Measurements from ENCODE around the gene MIS12.
A peak's percentile ranks its signal among the peaks of the same experiment; 100 is the strongest.

MIS12 gene

GRCh38 chr17:5486206-5487124 lies at the start of gene MIS12:
MIS12 (plus strand) TSS chr17:5486566; CDS start chr17:5488863, 2,297 bp downstream.
- ATAC-seq = peak; percentile 97

GRCh38 chr17:5437721-5438317 lies 48.5 kb upstream of the MIS12 start:
- DNase-seq (no peak), ATAC-seq (no peak)

More at GRCh38 chr17:5486206-5487124, at the start of gene MIS12:
- peak; percentile 97 for DNase-seq

GRCh38 chr17:5438716-5439445 lies 47.5 kb upstream of the MIS12 start, which contains the start of gene C1QBP:
C1QBP (minus strand) TSS chr17:5439155; CDS start chr17:5439073, 82 bp downstream.
- ATAC-seq = peak; percentile 95
- peak; percentile 95 for DNase-seq

GRCh38 chr17:5439446-5439764 lies 47.0 kb upstream of the MIS12 start:
- ATAC-seq = no peak
- no peak for DNase-seq

- DNase-seq = no peak
- ATAC-seq = no peak
Measured at GRCh38 chr17:5443728-5444127, 42.6 kb upstream of the MIS12 start.

GRCh38 chr17:5444209-5444608 lies 42.2 kb upstream of the MIS12 start:
- DNase-seq = no peak
- no peak for ATAC-seq

- ATAC-seq (no peak), DNase-seq (no peak)
Measured at GRCh38 chr17:5446786-5447185, 39.6 kb upstream of the MIS12 start.

- no peak for ATAC-seq
- no peak for DNase-seq
Measured at GRCh38 chr17:5464717-5465507, 21.5 kb upstream of the MIS12 start.

GRCh38 chr17:5466295-5466694 lies 20.1 kb upstream of the MIS12 start:
- DNase-seq (no peak), ATAC-seq (no peak)

- DNase-seq (no peak), ATAC-seq (no peak)
Measured at GRCh38 chr17:5467416-5467815, 18.9 kb upstream of the MIS12 start.

GRCh38 chr17:5468075-5468473 lies 18.3 kb upstream of the MIS12 start:
- peak; percentile 20 for DNase-seq
- ATAC-seq = no peak

GRCh38 chr17:5472511-5472910 lies 13.9 kb upstream of the MIS12 start:
- ATAC-seq = no peak
- no peak for DNase-seq

GRCh38 chr17:5473906-5474305 lies 12.5 kb upstream of the MIS12 start:
- ATAC-seq = no peak

GRCh38 chr17:5478992-5479391 lies 7.4 kb upstream of the MIS12 start:
- DNase-seq (no peak), ATAC-seq (no peak)

More at GRCh38 chr17:5473906-5474305, 12.5 kb upstream of the MIS12 start:
- DNase-seq = no peak

GRCh38 chr17:5480962-5481361 lies 5.4 kb upstream of the MIS12 start:
- no peak for DNase-seq
- ATAC-seq = no peak

- DNase-seq = no peak
Measured at GRCh38 chr17:5481451-5481850, 4.9 kb upstream of the MIS12 start.

GRCh38 chr17:5485270-5486205 lies 828 bp upstream of the MIS12 start, which contains the start of gene DERL2:
DERL2 (minus strand) TSS chr17:5486178; CDS start chr17:5486161, 17 bp downstream.
- no peak for DNase-seq
- ATAC-seq = peak; percentile 4

More at GRCh38 chr17:5481451-5481850, 4.9 kb upstream of the MIS12 start:
- no peak for ATAC-seq

- DNase-seq = no peak
- ATAC-seq = no peak
Measured at GRCh38 chr17:5488752-5489151, 2.4 kb downstream of the MIS12 start.

- DNase-seq = no peak
- ATAC-seq = no peak
Measured at GRCh38 chr17:5492970-5493369, 6.6 kb downstream of the MIS12 start.

GRCh38 chr17:5499476-5500231 lies 13.3 kb downstream of the MIS12 start:
- DNase-seq = peak; percentile 30
- no peak for ATAC-seq

Data from stimulated activated naive CD8-positive, alpha-beta T cell treated with anti-CD3 and anti-CD28 coated beads, Interleukin-15, Interleukin-2, amounts not matched to agents 100 U/mL and 50 U/mL, for 24 hours (primary cell).